Activated T-cell treated with anti-CD3 and anti-CD28 coated beads for 1 hour (primary cell): Measurements from ENCODE around the gene SLC17A8.
"Not testable (repeated sequence)": the region's sequence is repeated elsewhere in the genome, so short reads cannot be mapped to it uniquely, and the experiment has no call there.

Experiments used
- DNase-seq: peaks from one replicate; pipeline ENCODE4 v3.0.0-alpha.2; 2020; ENCODE audit warnings: low read depth

Gene SLC17A8

GRCh38 chr12:100427078-100427477, 70.2 kb downstream of the SLC17A8 start:
- DNase-seq: no peak

- not testable (repeated sequence) for DNase-seq
Observed at GRCh38 chr12:100430251-100430650, 73.4 kb downstream of the SLC17A8 start.

GRCh38 chr12:100433701-100434100, 76.8 kb downstream of the SLC17A8 start:
- no peak for DNase-seq

- DNase-seq: no peak
Observed at GRCh38 chr12:100434177-100434576, 77.3 kb downstream of the SLC17A8 start.

GRCh38 chr12:100435957-100436356, 79.1 kb downstream of the SLC17A8 start:
- no peak for DNase-seq

GRCh38 chr12:100437038-100437841, 80.4 kb downstream of the SLC17A8 start:
- no peak for DNase-seq

GRCh38 chr12:100439797-100440196, 82.9 kb downstream of the SLC17A8 start:
- no peak for DNase-seq

GRCh38 chr12:100442403-100442802, 85.5 kb downstream of the SLC17A8 start:
- DNase-seq: no peak

- no peak for DNase-seq
Observed at GRCh38 chr12:100443434-100443833, 86.6 kb downstream of the SLC17A8 start.

GRCh38 chr12:100445081-100445481, 88.2 kb downstream of the SLC17A8 start:
- DNase-seq: no peak

GRCh38 chr12:100447381-100447780, 90.5 kb downstream of the SLC17A8 start:
- DNase-seq: no peak

GRCh38 chr12:100448656-100449055, 91.8 kb downstream of the SLC17A8 start:
- no peak for DNase-seq

- DNase-seq: no peak
Observed at GRCh38 chr12:100450735-100451134, 93.9 kb downstream of the SLC17A8 start.

GRCh38 chr12:100453951-100454350, 97.1 kb downstream of the SLC17A8 start:
- DNase-seq: no peak

- no peak for DNase-seq
Observed at GRCh38 chr12:100455896-100456295, 99.0 kb downstream of the SLC17A8 start.

GRCh38 chr12:100458191-100458590, 101.3 kb downstream of the SLC17A8 start:
- no peak for DNase-seq

- DNase-seq: no peak
Observed at GRCh38 chr12:100460702-100461101, 103.8 kb downstream of the SLC17A8 start.

- DNase-seq: no peak
Observed at GRCh38 chr12:100461330-100461973, 104.6 kb downstream of the SLC17A8 start.

- DNase-seq: no peak
Observed at GRCh38 chr12:100463661-100464060, 106.8 kb downstream of the SLC17A8 start.

- no peak for DNase-seq
Observed at GRCh38 chr12:100464529-100464928, 107.7 kb downstream of the SLC17A8 start.

GRCh38 chr12:100468126-100468525, 111.3 kb downstream of the SLC17A8 start:
- DNase-seq: no peak
